KBM-7 (cell line): Measurements from ENCODE around the gene PASK.
A peak's percentile ranks its signal among the peaks of the same experiment; 100 is the strongest.
"Not testable (repeated sequence)": the region's sequence is repeated elsewhere in the genome, so short reads cannot be mapped to it uniquely, and the experiment has no call there.

Experiments used
- DNase-seq: peaks from one replicate; pipeline ENCODE4 v3.0.0-alpha.2; 2015
- in situ Hi-C: fragments of 300-500 bp; cut with MboI; formaldehyde crosslinking; loops from 2 replicates; pipeline ENCODE4 v1.14.3; 2020; ENCODE audit warnings: low sequenced_read_pairs, low pct_unique_long_range_greater_than_20kb, mixed read lengths

PASK gene

GRCh38 chr2:241112046-241112445 is 37.2 kb downstream of the PASK start:
- in situ Hi-C loops, result no loop called here
- no peak for DNase-seq

- in situ Hi-C loops, result no loop called here
- DNase-seq, result no peak
Measured at GRCh38 chr2:241111440-241111805, 37.8 kb downstream of the PASK start.

DNA sequence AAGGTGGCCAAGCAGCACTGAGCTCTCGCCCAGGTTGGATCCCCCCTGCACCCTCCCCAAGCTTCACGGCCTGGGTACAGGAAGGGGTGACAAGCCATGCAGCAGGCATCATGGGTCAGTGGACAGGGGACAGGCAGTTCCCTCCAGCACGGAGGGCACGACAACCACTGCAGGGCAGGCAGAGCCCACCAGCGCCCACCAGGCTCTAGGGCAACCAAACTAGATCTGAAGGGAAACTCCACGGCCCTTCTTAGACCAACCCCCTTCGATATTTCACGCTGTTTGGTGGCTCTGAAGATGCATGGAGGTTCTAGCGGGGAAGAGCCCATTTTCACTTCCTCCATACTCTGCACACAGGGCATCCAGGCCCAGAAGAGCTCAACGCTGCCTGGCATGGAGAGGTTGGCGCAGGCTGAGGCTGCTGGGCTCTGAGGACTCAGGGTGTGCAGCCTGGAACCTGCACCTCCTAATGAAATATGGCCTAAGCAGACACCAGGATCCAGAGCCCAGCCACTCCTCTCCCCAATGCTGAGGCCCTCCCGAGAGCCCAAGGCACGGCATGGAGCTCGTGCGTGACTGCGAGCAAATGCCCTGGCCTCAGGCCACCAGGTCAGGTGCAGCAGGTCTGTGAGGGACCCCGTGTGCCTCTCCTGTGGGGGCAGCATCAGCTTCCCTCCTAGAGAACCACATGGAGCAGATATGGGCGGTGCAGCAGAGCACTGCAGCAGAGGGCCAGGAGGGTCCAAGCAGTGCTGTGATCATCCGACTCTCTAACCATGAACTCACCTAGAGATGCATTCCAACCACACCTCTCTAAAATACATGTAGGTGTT is 38.4 kb downstream of the PASK start:
- no peak for DNase-seq
- in situ Hi-C loops, result no loop called here

DNA sequence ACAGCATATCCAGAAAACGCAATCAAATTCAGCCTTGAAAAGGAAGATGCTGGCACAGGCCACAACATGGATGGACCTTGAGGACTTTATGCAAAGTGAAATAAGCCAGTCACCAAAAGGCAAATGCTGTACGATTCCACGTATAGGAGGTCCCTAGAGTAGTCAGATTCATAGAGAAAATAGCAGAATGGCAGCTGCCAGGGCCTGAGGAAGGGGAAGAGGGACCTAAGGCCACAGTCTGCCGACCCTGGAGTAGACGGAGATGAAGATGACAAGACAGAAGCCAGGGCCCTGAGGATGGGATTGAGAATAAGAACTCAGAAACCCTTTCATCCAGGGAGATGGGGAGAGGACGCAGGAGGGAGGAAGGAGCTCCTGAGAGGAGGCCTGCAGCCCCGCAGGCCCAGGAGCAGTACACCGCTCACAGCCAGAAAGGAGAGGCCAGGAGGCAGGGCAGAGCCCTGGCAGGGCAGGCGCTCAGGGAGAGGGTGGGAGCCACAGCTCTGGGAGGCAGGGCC is 39.1 kb downstream of the PASK start:
- DNase-seq, result no peak
- in situ Hi-C loops, result no loop called here

DNA sequence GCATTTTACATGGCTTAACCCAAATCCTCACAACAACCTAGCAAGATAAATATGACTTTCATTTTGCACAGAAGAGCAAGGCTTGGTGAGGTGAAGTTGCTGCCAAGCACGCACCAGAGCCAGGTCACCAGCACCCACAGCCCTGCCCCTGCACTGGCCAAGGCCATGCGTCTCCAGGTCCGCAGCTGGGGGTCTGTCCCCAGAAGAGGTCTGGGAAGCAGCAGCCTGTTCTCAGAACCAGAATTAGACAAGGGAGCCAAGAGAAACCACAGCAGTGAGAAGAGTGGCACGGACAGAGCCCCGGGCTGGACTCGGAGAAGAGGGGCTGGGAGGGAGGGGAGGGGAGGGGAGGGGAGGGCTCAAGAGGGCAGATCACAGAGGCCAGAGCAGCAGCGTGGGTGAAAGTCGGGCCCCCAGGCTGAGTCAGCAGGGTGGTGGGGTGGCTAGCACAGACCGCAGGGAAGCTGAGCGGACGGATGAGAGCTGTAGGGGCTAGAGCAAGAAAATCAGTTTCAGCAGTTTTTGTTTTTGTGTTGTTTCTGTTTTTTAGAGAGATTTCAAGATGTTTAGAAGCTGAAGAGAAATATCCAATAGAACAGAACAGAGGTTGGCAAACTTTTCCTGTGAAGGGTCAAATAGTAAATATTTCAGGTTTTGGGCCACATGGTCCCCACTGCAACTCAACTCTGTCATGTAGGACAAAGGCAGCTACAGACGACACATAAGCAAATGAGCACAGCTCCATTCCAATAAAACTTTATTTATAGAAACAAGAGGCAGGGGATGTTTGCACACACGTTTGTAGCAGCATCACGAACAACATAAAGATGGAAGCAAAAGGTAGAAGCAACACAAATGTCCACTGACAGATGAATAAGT is 39.8 kb downstream of the PASK start:
- no peak for DNase-seq
- in situ Hi-C loops, result no loop called here

DNA sequence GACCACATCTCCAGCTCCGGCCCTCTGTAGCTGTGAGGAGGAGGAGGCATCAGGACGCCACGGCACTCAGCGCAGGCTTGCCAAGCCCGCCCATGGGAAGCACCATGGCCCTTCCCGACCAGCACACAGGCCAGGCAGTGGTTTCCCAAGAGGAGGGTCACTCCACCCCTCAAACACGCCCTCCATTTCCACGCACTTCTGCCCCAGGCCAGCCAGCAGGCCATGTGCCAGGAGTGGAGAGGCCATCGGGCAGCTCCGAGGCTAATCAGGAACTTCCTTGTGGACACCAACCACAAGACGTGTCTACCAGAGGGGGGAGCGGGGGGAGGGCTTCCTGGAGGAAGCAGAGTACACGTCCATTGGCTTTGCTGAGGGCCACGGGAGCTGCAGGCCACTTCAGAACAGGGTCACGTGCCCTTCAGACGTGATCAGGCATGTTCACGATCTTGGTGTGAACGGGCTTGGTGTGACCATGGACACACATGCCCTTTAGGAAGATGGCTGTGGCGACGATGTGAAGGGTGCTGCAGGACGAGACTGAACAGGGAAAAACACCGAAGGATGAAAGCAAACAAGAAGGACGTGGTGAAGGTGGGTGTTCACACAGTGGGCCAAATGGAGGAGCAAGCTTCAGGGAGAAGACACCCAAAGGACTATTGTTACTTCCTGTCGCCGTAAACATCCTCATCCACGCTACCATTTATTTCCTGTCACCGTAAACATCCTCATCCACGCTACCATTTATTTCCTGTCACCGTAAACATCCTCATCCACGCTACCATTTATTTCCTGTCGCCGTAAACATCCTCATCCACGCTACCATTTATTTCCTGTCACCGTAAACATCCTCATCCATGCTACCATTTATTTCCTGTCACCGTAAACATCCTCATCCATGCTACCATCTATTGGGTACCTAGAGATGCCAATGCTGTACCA is 40.7 kb downstream of the PASK start:
- in situ Hi-C loops, result no loop called here
- DNase-seq, result no peak

DNA sequence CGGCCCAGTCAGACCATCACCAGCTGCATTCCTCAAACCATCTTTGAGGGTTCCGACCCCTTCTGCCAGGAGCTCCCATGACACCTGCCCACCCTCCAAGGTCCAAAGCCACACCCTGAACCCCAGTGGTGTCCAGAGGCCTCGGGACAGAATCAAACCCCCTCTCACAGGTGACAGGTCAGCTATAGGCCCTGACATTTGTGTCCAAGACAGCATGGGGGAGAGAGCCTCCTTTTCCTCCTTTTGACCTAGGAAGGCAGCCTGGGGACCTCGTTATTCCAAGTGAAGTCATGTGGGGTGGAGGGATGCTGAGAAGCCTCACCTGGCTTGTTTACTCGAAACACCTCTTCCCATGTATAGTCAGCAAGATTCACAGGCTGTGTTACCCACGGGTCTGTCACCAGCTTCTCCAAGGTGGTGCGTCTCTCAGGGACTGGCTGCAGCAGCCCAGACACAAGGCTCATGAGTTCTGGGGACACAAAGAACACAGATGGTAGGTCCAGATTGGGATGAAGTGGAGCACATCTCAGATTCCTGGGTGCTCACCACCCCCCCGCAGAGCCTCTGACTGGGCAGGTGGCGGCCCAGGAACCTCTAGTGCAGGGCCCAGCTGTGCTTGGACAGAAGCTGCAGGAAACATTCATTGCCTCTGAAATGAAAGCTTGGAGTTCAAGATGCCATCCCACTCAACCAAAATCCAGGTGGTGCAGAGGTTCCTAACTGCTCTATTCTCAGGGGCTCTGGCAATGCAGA is 42.1 kb downstream of the PASK start:
- in situ Hi-C loops, result no loop called here
- DNase-seq, result no peak

GRCh38 chr2:241105641-241106040 is 43.6 kb downstream of the PASK start:
- in situ Hi-C loops, result no loop called here
- DNase-seq, result no peak

GRCh38 chr2:241104611-241105010 is 44.7 kb downstream of the PASK start:
- in situ Hi-C loops, DNase-seq: not testable (repeated sequence)

DNA sequence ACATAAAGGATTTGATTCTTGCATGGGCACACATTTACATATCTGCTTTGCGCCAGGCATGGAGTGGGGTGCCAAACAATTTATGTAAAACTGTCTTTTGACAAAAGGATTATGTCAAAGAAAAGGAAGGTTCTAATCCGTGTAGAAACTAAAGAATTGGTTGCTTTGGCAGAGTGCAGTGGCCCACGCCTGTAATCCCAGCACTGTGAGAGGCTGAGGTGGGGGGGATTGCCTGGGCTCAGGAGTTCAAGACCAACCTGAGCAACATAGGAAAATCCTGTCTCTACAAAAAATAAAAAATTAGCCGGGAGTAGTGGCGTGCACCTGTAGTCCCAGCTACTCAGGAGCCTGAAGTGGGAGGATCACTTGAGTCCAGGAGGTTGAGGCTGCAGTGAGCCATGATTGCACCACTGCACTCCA is 46.1 kb downstream of the PASK start:
- in situ Hi-C loops, result no loop called here
- no peak for DNase-seq

DNA sequence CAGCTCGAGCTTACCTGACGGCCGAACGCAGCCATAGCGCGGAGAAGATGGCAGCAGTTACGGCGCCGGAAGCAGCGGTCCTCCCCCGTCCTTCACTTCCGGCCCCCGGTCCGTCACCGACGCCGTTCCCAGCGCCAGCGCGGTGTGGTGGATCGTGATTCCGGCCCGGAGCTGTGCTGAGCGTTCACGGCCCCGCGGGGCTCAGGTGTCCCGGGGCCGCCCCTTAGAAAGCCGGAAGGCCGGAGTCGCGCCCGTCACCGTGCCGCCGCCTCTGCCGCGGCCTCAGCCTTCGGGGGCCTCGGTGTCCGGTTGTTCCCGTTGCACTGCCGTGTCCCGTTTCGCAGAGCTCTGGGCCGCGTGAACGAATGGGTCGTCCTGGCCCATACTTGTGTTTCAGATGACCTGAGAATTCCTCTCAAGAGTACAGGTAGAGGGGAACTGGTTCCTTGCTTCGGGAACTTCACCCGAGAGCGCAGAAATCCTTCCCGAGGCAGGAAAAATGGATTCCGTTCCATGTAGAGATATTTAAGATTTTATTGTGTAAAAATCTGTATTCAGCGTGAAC is 47.0 kb downstream of the PASK start, which contains the start of gene MTERF4:
MTERF4 (minus strand) TSS at position 49 of the 565 bp plus-strand sequence; CDS start at position 35, 14 bp downstream.
- DNase-seq, result peak; percentile 86
- in situ Hi-C loops, result no loop called here

- in situ Hi-C loops, result no loop called here
- no peak for DNase-seq
Measured at GRCh38 chr2:241099246-241099645, 50.0 kb downstream of the PASK start.

DNA sequence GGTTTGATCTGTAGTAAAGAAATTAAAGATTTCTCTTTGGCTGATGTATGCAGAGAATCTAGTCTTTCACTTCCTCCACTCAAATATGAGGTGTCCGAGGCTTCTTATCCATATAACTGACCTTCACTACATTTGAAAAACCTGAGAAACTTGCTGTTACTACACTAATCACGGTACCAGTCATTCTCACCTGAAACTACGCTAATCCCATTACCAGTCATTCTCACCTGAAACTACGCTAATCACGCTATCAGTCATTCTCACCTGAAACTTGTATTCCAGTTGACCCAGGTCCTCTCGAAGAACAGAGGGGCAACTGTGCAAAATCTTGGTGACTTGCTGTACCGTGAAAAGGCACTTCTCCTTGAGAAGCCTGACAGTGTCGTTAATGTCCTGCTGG is 52.3 kb downstream of the PASK start:
- in situ Hi-C loops, result no loop called here
- no peak for DNase-seq

GRCh38 chr2:241095594-241096290 is 53.5 kb downstream of the PASK start:
- in situ Hi-C loops, result no loop called here
- DNase-seq, result no peak

GRCh38 chr2:241094924-241095420 is 54.3 kb downstream of the PASK start:
- in situ Hi-C loops, result no loop called here
- no peak for DNase-seq

GRCh38 chr2:241094172-241094571 is 55.1 kb downstream of the PASK start:
- DNase-seq, result no peak
- in situ Hi-C loops, result no loop called here

GRCh38 chr2:241093133-241093781 is 56.0 kb downstream of the PASK start:
- in situ Hi-C loops, DNase-seq: not testable (repeated sequence)
